HUES48 (cell line): ENCODE measurements around the gene SLC19A1.

Source experiments
- H3K27ac ChIP-seq: one replicate; pipeline ENCODE4 v1.7.0; 2013; ENCODE audit warnings: low read depth, low read length, inconsistent platforms
- H3K27me3 ChIP-seq: 2 replicates; pipeline ENCODE4 v1.6.1; 2013; ENCODE audit warnings: mild to moderate bottlenecking, low read length; ENCODE audit not compliant: control insufficient read depth, insufficient read depth
- H3K36me3 ChIP-seq: 2 replicates; pipeline ENCODE4 v1.6.1; 2013; ENCODE audit warnings: low read length; ENCODE audit not compliant: control insufficient read depth, insufficient read depth
- H3K4me1 ChIP-seq: 2 replicates; pipeline ENCODE4 v1.6.1; 2013; ENCODE audit warnings: mild to moderate bottlenecking, low read length; ENCODE audit not compliant: control insufficient read depth, insufficient read depth
- H3K4me3 ChIP-seq: 2 replicates; pipeline ENCODE4 v1.5.1; 2013; ENCODE audit warnings: mild to moderate bottlenecking, low read depth, low read length
- H3K9ac ChIP-seq: 2 replicates; pipeline ENCODE4 v1.6.1; 2013; ENCODE audit warnings: mild to moderate bottlenecking, low read depth, low read length, moderate library complexity
- H3K9me3 ChIP-seq: 2 replicates; pipeline ENCODE4 v1.6.1; 2013; ENCODE audit warnings: low read length; ENCODE audit not compliant: control insufficient read depth, insufficient read depth

The SLC19A1 gene

GRCh38 chr21:45521241-45521640, 21.0 kb downstream of the SLC19A1 start:
- peaks cover 24% of the 10 kb centered on the region for H3K9me3 ChIP-seq
- peaks cover 40% of the 10 kb centered on the region for H3K36me3 ChIP-seq
- H3K27ac ChIP-seq, result no peak overlapping the region
- no peak overlapping the region for H3K4me3 ChIP-seq
- no peaks in the 10 kb centered on the region for H3K27me3 ChIP-seq
- H3K4me1 ChIP-seq, result no peaks in the 10 kb centered on the region
- H3K9ac ChIP-seq, result no peak overlapping the region

- Histone ChIP-seq H3K27ac (no peak overlapping the region), H3K36me3 (peaks cover 37% of the 10 kb centered on the region), H3K27me3 (no peaks in the 10 kb centered on the region)
These were observed 23.1 kb downstream of the SLC19A1 start for GRCh38 chr21:45519182-45519581.

GRCh38 chr21:45518742-45519141, 23.5 kb downstream of the SLC19A1 start:
- peaks cover 40% of the 10 kb centered on the region for H3K36me3 ChIP-seq
- H3K4me1 ChIP-seq, result no peaks in the 10 kb centered on the region
- H3K27me3 ChIP-seq, result no peaks in the 10 kb centered on the region
- no peak overlapping the region for H3K4me3 ChIP-seq
- H3K9ac ChIP-seq, result no peak overlapping the region
- H3K27ac ChIP-seq, result no peak overlapping the region
- peaks cover 24% of the 10 kb centered on the region for H3K9me3 ChIP-seq

More at GRCh38 chr21:45519182-45519581, 23.1 kb downstream of the SLC19A1 start:
- Histone ChIP-seq H3K9me3 (peaks cover 24% of the 10 kb centered on the region), H3K4me1 (no peaks in the 10 kb centered on the region), H3K9ac (no peak overlapping the region), H3K4me3 (no peak overlapping the region)

DNA sequence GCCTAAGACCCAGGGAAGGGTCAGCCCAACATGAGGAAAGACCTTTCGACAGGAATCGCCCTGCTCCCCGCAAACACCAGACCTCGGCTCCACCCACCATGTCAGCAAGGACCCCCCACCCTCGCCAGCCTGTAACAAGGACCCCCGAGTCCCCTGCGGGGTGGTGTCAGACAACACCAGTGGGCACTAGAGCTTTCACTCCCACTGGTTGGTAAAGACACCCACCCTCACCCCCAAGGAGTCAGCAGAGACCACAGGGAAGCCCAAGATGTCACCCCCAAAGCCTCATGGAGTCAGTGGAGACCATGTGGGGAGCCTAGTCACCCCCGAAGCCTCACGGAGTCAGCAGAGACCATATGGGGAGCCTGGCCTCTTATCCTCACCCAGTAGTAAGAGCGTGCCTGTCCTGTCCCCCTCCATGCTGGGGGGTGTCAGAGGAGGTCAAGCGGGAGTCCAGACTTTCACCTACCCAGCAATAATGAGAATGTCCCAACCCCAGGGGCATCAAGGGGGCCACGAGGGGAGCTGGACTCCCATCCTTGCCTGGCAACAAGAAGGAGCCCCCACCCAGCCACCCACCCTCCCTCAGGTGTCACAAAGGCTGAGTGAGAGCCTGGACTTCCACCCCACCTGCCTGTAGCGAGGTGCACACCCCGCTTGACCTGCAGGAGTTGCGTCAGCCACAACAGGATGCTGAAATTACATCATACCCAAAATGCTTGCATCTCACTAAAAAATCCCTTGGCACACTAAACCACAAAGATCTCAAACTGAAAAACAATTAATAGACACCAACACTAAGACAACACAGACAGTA, 24.8 kb downstream of the SLC19A1 start:
- H3K4me1 ChIP-seq, result no peaks in the 10 kb centered on the region
- no peaks in the 10 kb centered on the region for H3K27me3 ChIP-seq
- H3K27ac ChIP-seq, result no peak overlapping the region
- peaks cover 48% of the 10 kb centered on the region for H3K36me3 ChIP-seq
- H3K9me3 ChIP-seq, result peaks cover 24% of the 10 kb centered on the region
- no peak overlapping the region for H3K4me3 ChIP-seq
- no peak overlapping the region for H3K9ac ChIP-seq

GRCh38 chr21:45516671-45517151, 25.5 kb downstream of the SLC19A1 start:
- Histone ChIP-seq H3K27me3 (no peaks in the 10 kb centered on the region), H3K4me1 (no peaks in the 10 kb centered on the region), H3K4me3 (no peak overlapping the region), H3K9ac (no peak overlapping the region), H3K9me3 (peaks cover 24% of the 10 kb centered on the region), H3K36me3 (peaks cover 54% of the 10 kb centered on the region), H3K27ac (no peak overlapping the region)

DNA sequence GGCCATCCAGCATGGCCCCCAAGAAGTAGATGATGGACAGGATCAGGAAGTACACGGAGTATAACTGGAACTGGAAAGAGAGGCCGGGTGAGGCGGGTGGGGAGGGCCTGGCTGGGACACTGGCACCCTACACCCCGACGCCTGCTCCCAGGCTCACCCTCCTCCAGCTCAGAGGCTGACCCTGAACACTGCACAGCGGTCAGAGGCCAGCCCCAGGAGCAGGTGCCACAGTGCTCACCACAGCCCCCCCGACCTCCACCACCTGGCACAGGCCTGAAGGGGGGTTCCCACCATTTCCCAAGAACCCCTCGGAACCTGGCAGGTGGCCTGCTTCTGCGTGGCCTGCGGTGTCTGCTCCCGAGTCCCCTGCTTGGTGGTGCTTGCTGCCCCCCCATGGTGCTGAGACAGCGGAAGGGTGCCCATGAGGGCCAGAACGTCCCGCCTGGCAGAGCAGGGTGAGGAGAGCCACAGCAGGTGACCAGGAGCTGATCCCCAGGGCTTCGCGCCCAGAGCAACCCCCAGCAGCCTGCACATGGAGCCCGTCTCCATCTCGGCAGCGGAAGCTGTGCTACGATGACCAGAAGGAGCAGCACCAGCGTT, 26.1 kb downstream of the SLC19A1 start:
- H3K36me3 ChIP-seq, result peaks cover 58% of the 10 kb centered on the region
- H3K4me3 ChIP-seq, result no peak overlapping the region
- H3K9ac ChIP-seq, result no peak overlapping the region
- no peak overlapping the region for H3K27ac ChIP-seq
- peaks cover 23% of the 10 kb centered on the region for H3K9me3 ChIP-seq
- H3K27me3 ChIP-seq, result no peaks in the 10 kb centered on the region
- H3K4me1 ChIP-seq, result no peaks in the 10 kb centered on the region

GRCh38 chr21:45515241-45516061, 26.8 kb downstream of the SLC19A1 start:
- Histone ChIP-seq H3K4me3 (no peak overlapping the region), H3K27me3 (no peaks in the 10 kb centered on the region), H3K36me3 (peaks cover 58% of the 10 kb centered on the region), H3K27ac (no peak overlapping the region), H3K9me3 (peaks cover 20% of the 10 kb centered on the region), H3K4me1 (no peaks in the 10 kb centered on the region), H3K9ac (no peak overlapping the region)

DNA sequence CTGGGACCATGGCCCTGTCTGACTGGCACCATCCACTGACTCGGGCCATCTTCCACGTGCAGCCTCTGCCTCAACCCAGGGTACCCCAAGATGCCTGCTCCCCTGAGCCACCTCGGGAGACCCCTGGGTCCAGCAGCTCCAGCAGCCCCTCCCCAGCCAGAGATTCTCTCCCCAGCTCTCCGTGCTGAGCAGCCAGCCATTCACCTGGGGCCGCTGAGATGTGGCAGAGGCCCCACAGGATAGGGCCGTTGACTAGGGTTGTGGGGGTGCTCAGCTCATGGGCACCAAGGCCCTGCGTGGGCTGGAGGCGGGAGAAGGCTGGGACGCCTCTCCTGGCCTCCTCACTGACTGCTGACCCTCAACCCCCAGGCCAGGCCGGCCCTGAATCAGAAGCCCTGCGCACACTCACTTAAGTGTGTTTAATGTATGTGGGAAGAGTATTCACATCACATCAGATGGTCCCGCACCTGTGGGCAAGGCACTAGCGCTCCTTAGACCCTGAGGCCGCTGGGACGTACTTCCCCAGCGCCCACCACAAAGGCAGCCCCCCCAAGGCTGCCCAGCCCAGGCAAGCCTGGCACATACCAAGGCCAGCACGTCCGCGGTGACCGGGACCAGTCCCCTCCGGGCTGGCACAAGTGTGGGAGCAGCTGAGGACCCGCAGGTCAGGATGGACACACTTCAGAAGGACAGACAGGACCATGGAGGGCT, 27.8 kb downstream of the SLC19A1 start:
- no peaks in the 10 kb centered on the region for H3K4me1 ChIP-seq
- no peaks in the 10 kb centered on the region for H3K27me3 ChIP-seq
- no peak overlapping the region for H3K9ac ChIP-seq
- no peak overlapping the region for H3K27ac ChIP-seq
- H3K4me3 ChIP-seq, result no peak overlapping the region
- H3K36me3 ChIP-seq, result peaks cover 56% of the 10 kb centered on the region
- peaks cover 11% of the 10 kb centered on the region for H3K9me3 ChIP-seq

DNA sequence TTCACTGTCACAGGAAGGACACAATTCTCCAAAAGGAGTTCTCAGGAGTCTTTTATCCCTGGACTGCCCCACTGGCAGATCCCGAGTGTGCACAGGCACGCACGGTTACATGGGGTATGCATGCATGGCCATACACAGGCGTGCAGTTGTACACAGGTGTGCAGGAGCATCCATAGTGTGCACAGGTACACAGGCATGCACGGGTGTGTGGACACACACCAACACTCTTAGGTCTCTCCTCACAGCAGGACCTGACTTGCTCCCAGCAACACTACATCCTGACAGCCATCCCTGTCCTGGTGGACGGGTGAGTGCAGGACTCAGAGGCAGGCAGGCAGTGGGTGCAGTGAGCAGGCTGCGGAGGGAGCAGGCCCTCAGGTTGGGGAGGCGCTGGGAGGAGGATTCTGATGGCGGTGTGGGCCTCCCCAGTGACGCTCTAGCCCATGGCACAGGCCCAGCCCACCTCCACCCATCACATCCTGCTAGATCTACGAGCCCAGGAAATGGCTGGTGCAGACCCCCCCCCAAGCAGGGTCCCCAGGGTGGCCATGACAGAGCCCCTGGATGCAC, 28.4 kb downstream of the SLC19A1 start:
- Histone ChIP-seq H3K36me3 (peaks cover 55% of the 10 kb centered on the region), H3K9ac (no peak overlapping the region), H3K27ac (no peak overlapping the region), H3K4me3 (no peak overlapping the region), H3K9me3 (peaks cover 4% of the 10 kb centered on the region; the same call in 1 of the 2 replicates), H3K4me1 (no peaks in the 10 kb centered on the region), H3K27me3 (no peaks in the 10 kb centered on the region)

- Histone ChIP-seq H3K4me1 (no peaks in the 10 kb centered on the region), H3K4me3 (no peak overlapping the region), H3K9ac (no peak overlapping the region), H3K9me3 (no peaks in the 10 kb centered on the region), H3K27me3 (no peaks in the 10 kb centered on the region), H3K27ac (no peak overlapping the region), H3K36me3 (peaks cover 54% of the 10 kb centered on the region)
These were observed 29.1 kb downstream of the SLC19A1 start for GRCh38 chr21:45513003-45513717.
